KOPT-K1 (cell line): ENCODE results near the gene DNAAF9.
"Not testable (repeated sequence)": the region's sequence is repeated elsewhere in the genome, so short reads cannot be mapped to it uniquely, and the experiment has no call there.

Experiments
- H3K27ac ChIP-seq: fragments of 200-600 bp; sonication (generic); 2 replicates; pipeline ENCODE4 v1.5.1; 2016; ENCODE audit warnings: antibody characterized with exemption, mild to moderate bottlenecking, low read depth, low read length; ENCODE audit not compliant: poor library complexity, severe bottlenecking
- H3K36me3 ChIP-seq: fragments of 200-600 bp; sonication (generic); 2 replicates; pipeline ENCODE4 v1.5.1; 2017; ENCODE audit warnings: antibody characterized with exemption, mild to moderate bottlenecking, low read length, moderate library complexity; ENCODE audit not compliant: insufficient read depth
- H3K9me3 ChIP-seq: fragments of 200-600 bp; sonication (generic); 2 replicates; pipeline ENCODE4 v1.5.1; 2017; ENCODE audit warnings: antibody characterized with exemption, low read length, mild to moderate bottlenecking; ENCODE audit not compliant: insufficient read depth, poor library complexity, severe bottlenecking

The DNAAF9 gene

DNA sequence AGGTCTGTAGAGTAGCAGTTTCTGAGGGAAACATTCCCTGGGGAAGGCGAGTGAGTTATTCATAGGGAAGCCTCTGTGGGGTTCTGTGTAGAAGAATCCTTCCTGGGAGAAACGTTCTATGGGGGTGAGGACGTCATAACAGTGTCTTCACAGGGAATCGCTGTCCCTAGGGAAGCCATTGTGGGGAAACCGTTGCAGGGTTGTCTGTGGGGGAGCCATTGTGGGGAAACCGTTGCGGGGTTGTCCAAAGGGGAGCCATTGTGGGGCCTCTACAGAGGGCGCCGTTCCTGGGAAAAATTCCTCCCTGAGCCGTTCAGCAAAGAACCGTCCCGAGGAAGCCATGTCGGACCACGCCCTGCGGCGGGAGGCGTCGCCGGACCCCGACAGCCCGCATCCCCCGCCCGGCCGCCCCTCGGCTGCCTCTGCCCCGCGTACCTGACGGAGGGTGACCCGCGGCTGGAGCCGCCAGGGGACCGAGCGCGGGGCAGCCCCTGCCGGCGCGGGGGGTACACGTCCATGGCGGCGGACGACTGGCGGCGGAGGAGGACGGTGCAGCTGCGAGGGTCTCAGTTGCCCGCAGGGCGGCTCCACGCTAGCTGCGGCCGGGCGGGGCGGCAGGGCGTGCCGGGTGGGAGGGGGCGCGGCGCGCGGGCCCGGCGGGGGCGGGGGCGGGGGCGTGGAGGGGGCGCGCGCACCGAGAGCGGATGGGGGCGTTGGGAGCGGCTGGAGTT lies at the start of gene DNAAF9:
Gene DNAAF9 (minus strand): TSS at position 630 of the 731 bp plus-strand sequence. CDS start 112 bp downstream, at position 518.
- Histone ChIP-seq H3K9me3 (peaks cover 26% of the 10 kb centered on the region), H3K27ac (no peak within 1 kb of the TSS), H3K36me3 (no peaks in the 10 kb centered on the region)

DNA sequence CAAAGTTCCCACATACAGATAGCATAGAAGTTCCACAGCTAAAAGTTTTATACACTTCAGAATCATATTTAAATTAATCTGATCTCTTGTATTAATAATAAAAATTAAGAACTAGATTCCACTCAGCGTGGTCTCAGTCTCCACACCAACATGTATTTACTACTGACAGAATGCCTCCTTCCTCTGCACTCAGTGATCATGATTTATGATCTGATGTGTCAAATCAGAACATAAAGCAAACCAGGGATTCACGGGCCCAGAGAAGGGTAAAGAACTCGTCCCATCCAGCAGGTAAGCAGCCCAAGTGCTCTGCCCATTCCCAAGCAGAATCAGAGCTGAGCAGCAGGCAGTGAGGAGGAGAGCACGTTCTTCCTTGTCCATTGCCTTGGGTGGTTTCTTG lies 49.2 kb upstream of the DNAAF9 start:
- Histone ChIP-seq H3K27ac (no peak overlapping the region), H3K36me3 (no peaks in the 10 kb centered on the region), H3K9me3 (no peaks in the 10 kb centered on the region)

DNA sequence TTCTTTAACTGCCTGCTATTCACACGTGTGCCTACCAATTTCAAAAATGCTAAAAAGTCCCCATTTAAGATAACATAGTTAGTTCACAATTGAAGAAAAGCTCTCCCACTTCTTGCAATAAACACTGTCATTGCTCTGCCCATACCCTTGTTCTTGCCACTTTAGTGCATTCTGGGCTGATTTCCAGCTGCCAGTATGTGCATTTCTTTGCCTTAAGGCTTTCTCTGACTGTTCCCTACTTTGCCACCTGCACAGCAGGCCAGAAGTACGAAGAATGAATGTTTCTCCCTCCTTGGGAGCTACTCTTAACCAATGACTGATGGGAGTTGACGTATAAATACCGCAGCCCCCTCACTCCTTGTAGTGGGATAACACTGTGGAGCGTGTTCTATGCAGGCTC lies 47.4 kb upstream of the DNAAF9 start:
- no peaks in the 10 kb centered on the region for H3K9me3 ChIP-seq
- H3K36me3 ChIP-seq = no peaks in the 10 kb centered on the region
- H3K27ac ChIP-seq = no peak overlapping the region

DNA sequence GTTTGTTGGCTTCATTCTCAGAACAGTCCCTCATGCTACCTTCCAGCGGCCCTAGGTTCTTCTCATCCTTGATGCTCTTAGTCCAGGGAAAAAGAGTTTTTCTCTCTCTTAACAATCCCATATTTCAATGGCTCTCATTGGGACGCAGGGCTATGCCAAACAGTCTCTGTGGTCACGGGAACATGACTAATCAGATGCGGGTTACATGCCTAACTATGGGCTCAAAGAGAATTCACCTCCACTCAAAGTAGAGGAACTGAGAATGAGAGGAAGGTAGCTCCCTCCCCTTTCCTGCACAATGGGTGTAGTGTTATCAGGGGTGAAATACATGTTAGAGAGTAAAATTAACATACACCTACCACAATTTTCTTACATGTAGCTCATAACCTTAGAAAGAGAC lies 45.2 kb upstream of the DNAAF9 start:
- H3K36me3 ChIP-seq = no peaks in the 10 kb centered on the region
- no peaks in the 10 kb centered on the region for H3K9me3 ChIP-seq
- H3K27ac ChIP-seq = no peak overlapping the region

DNA sequence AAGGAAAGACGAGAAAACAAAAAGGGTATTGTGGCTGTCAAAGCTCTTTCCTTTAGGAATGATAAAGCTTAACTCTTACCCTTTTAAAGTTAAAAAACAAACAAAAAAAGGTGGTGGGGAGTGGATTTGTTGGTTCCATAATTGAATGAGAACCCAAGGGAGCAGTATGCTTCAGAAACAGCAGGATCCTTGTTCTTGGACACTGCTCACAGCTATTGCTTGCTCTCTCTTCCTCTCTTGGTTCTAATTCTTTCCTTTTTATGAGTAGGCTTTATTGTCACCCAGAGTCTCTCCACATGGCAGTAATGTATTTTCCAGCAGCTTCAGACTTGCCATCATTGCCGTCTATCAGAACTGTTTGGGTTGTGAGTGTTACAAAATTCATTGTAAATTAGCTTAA lies 44.7 kb upstream of the DNAAF9 start:
- H3K27ac ChIP-seq = no peak overlapping the region
- no peaks in the 10 kb centered on the region for H3K9me3 ChIP-seq
- no peaks in the 10 kb centered on the region for H3K36me3 ChIP-seq

DNA sequence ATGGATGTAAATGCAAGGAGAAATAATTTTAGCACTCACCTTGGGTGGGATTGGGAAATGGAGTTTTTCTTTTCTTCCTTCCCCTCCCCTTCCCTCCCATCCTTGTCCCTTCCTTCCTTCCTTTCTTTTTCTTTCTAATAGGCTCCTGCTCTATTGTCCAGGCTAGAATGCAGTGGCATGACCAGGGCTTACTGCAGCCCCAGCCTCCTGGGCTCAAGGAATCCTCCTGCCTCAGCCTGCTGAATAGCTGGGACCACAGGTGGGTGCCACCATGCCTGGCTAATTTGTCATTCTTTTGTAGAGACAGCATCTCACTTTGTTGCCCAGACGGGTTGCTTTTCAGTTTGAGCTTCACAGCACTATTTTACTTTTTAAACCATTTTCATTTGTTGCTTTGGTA lies 41.9 kb upstream of the DNAAF9 start:
- Histone ChIP-seq H3K36me3 (no peaks in the 10 kb centered on the region), H3K9me3 (no peaks in the 10 kb centered on the region), H3K27ac (no peak overlapping the region)

DNA sequence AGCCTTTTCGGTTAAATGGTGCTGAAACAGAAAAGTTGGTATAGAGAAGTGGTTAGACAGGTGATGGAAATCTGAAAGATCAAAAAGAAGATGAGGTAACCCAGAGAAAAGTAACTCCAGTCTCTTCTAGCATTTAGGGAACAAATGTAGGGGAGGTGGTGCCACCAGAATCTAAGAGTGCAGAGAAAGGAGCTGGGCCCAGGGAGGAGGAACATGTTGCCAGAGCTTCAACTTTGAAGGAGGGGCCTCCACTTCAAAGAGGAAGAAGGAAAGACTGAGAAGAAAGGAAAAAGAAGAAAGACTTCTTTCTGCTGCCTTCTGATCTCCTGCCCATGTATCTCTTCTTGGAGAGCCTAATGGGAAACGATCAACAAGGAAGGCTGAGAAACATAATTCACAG lies 39.9 kb upstream of the DNAAF9 start:
- H3K36me3 ChIP-seq = no peaks in the 10 kb centered on the region
- H3K9me3 ChIP-seq = no peaks in the 10 kb centered on the region
- no peak overlapping the region for H3K27ac ChIP-seq

DNA sequence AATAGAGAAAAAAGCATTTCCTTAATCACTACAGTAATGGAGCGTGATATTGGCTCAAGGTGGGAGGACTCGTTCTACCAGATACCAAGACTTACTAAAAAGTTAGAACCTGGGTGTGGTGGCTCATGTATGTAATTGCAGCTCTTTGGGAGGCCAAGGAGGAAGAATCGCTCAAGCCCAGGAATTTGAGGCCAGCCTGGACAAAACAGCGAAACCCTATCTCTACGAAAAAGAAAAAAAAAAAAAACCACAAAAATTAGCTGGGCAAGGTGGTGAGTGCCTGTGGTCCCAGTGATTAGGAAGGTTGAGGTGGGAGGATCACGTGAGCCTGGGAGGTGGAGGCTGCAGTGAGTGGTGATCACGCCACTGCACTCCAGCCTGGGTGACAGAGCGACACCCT lies 39.3 kb upstream of the DNAAF9 start:
- H3K36me3 ChIP-seq = no peaks in the 10 kb centered on the region
- H3K27ac ChIP-seq = no peak overlapping the region
- H3K9me3 ChIP-seq = no peaks in the 10 kb centered on the region

DNA sequence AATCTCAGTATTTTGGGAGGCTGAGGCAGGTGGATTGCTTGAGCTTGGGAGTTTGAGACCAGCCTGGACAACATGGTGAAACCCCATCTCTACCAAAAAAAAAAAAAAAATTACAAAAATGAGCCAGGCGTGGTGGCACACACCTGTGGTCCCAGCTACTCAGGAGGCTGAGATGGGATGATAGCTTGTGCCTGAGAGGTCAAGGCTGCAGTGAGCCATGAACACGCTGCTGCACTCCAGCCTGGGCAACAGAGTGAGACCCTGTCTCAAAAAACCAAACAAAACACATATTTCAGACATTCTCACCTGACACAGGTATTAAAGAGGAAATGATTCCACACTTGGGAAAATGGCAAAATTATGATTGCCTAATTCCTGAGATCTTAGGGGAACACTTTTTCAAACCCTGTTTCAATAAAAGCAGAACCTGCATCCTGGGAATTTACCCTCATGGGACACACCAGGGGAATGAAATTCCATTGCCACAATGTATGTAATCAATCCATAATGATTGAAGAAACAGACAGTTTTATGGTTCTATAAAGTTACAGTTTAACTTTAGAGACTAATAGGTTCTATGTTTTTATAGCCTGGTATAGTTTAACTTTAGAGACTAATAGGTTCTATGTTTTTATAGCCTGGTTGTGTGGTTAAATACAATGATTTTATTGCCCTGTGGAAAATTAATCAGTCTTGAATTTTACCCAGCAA lies 29.6 kb upstream of the DNAAF9 start:
- H3K9me3 ChIP-seq = no peaks in the 10 kb centered on the region
- no peak overlapping the region for H3K27ac ChIP-seq
- H3K36me3 ChIP-seq = no peaks in the 10 kb centered on the region

DNA sequence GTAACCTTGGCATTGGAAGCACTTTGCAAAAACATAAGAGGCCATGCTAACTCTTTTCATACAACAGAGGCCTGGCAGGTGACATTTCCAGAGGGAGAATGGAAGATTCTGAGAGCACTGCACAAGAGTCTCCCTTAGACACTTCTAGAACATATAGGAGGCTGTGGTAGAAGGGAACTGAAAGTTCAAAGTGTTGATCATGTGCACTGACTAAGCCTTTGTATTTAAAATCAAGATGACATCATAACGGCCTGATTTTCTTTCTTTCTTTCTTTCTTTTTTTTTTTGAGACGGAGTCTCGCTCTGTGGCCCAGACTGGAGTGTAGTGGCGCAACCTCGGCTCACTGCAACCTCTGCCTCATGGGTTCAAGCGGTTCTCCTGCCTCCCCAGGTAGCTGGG lies 26.8 kb upstream of the DNAAF9 start:
- H3K36me3 ChIP-seq = no peaks in the 10 kb centered on the region
- H3K9me3 ChIP-seq = no peaks in the 10 kb centered on the region
- H3K27ac ChIP-seq = no peak overlapping the region

DNA sequence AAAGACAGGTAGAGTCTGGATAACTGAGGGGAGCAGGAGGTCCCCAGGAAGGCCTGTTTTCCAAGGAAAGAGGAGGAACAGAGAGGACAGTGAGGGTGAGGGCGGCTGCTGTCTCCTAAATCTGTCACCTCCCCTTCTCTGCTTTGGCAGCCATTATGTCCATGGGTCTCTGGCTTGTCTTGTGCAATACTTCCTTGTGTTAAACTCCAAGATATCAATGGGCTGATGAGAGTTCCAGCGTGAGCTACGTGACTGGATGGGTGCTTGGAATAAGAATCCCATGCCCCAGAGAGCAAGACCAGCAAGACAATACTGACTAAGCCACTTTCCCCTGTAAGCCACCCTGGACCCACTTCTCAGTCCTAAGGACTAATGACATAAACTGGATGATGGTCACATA lies 26.3 kb upstream of the DNAAF9 start:
- Histone ChIP-seq H3K9me3 (no peaks in the 10 kb centered on the region), H3K36me3 (no peaks in the 10 kb centered on the region), H3K27ac (no peak overlapping the region)

DNA sequence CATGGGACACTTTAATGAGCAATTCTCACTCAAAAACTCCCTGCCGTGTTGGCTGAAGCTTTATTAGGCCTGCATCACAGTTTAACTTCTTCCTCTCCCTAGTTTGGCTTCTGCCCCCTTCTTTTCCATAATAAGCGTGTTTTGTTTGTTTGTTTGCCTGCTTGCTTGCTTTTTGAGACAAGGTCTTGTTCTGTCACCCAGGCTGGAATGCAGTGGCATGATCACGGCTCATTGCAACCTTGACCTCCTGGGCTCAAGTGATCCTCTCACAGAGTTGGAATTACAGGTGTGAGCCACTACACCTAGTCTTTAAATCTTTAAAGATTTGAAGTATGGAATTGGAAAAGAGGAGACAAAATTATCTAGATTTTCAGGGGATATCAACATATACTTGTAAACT lies 25.4 kb upstream of the DNAAF9 start:
- Histone ChIP-seq H3K36me3 (no peaks in the 10 kb centered on the region), H3K27ac (no peak overlapping the region), H3K9me3 (no peaks in the 10 kb centered on the region)

DNA sequence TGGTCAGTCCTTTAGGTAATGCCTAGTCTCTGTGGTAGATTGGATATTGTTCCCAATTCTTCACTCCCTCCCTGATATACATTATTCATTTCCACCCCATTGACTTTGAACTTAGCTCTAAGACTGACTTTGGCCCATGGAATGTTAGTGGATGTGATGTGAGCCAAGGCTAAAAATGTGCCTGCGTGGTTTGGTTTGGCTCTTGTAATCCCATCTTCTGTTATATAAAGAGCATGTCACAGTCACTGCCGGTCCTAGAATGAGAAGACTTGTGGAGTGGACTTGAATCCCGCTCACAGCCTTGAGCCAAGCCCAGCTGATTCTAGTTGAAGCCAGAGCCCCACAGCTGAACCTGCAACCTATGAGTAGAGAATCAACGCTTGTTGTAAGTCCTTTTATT lies 23.6 kb upstream of the DNAAF9 start:
- H3K36me3 ChIP-seq = no peaks in the 10 kb centered on the region
- no peaks in the 10 kb centered on the region for H3K9me3 ChIP-seq
- H3K27ac ChIP-seq = no peak overlapping the region

DNA sequence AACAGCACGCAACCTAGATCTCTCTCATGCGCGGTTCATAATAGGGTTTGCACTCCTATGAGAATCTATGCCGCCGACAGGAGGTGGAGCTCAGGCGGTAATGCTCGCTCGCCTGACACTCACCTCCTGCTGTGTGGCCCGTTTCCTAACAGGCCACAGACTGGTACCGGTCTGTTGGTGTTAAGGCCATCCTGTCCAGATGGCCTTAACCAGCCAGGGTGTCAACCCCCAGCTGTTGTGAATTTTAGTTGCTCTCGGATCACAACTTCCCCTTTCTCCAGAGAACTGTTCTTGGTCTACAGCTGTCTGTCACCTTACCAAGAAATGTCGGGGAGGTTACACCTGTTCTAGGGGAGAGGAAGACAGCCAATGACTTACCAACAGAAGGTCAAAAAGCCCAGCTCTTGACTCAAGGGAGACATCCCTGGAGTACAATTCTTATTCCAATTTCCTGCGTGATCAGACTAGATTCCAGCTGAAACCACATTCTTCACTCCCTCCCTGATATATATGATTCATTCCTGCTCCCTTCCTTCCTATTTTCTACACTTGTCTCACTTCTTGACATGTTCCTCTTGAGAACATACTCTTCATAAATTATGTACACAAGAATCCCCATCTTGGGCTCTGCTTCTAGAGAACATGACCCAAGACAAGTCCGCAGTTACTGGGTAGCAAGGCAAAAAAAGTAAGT lies 23.1 kb upstream of the DNAAF9 start:
- no peaks in the 10 kb centered on the region for H3K9me3 ChIP-seq
- no peaks in the 10 kb centered on the region for H3K36me3 ChIP-seq
- H3K27ac ChIP-seq = no peak overlapping the region

DNA sequence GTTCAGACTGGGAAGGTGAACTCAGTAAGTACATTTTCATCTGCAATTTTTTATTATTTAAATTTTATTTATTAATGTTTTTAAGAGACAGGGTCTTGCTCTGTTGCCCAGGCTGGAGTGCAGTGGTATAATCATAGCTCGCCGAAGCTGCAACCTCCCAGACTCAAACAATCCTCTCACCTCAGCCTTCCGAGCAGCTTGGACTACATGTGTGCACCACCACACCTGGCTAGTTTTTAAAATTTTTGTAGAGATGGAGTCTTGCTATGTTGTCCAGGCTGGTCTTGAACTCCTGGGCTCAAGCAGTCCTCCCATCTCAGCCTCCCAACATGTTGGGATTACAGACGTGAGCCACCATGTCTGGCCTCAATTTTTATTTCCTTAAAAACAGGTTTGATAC lies 19.3 kb upstream of the DNAAF9 start:
- not testable (repeated sequence) for H3K9me3 ChIP-seq, H3K27ac ChIP-seq, H3K36me3 ChIP-seq
